ENCODE results near the gene SERPIND1. TPM values are rescaled to one million over a fixed set of nuclear protein-coding genes. Genes with fewer than 3 reads are reported as not detected.
A peak's percentile ranks its signal among the peaks of the same experiment; 100 is the strongest.

The SERPIND1 gene
- total and polyA plus RNA-seq, 5 experiments from 2014 or later, result not detected

- DNase-seq (peak in 1 of 10 donors; percentile 9), ATAC-seq (no peak)
- peaks cover 0 to 76% (median 5%) of the 10 kb centered on the region in 3 donors for H3K36me3 Mint-ChIP-seq
- POLR2A ChIA-PET, result no interaction called here
- no peaks in the 10 kb centered on the region for H3K27me3 Mint-ChIP-seq
- H3K4me3 Mint-ChIP-seq, result no peak overlapping the region
- no peaks in the 10 kb centered on the region for H3K9me3 Mint-ChIP-seq
- H3K27ac Mint-ChIP-seq, result peak overlapping the region in 4 of 10 donors; percentile 20 to 43 (median 28)
- H3K4me1 Mint-ChIP-seq, result peaks cover 0 to 17% (median 2%) of the 10 kb centered on the region in 4 donors
Observed at GRCh38 chr22:20750461-20751184, 23.3 kb upstream of the SERPIND1 start.

- Mint-ChIP-seq H3K36me3 (peaks cover 0 to 76% (median 5%) of the 10 kb centered on the region in 3 donors), H3K27ac (peak overlapping the region in 3 of 10 donors; percentile 27 to 43 (median 29)), H3K4me3 (no peak overlapping the region), H3K9me3 (no peaks in the 10 kb centered on the region), H3K4me1 (peaks cover 0 to 17% (median 2%) of the 10 kb centered on the region in 4 donors), H3K27me3 (no peaks in the 10 kb centered on the region)
- POLR2A ChIA-PET, result no interaction called here
- ATAC-seq, result no peak
- no peak for DNase-seq
Observed at GRCh38 chr22:20751185-20751851, 22.6 kb upstream of the SERPIND1 start.

GRCh38 chr22:20752104-20752741 is 21.7 kb upstream of the SERPIND1 start:
- Mint-ChIP-seq H3K27ac (no peak overlapping the region), H3K4me3 (no peak overlapping the region), H3K27me3 (no peaks in the 10 kb centered on the region), H3K9me3 (no peaks in the 10 kb centered on the region), H3K4me1 (peaks cover 0 to 17% (median 2%) of the 10 kb centered on the region in 4 donors), H3K36me3 (peaks cover 0 to 76% (median 3%) of the 10 kb centered on the region in 3 donors)
- DNase-seq, result no peak
- ATAC-seq, result no peak
- POLR2A ChIA-PET, result no interaction called here

GRCh38 chr22:20752873-20753272 is 21.0 kb upstream of the SERPIND1 start:
- H3K4me1 Mint-ChIP-seq, result peaks cover 0 to 17% (median 2%) of the 10 kb centered on the region in 4 donors
- DNase-seq (no peak), ATAC-seq (no peak)
- no peaks in the 10 kb centered on the region for H3K9me3 Mint-ChIP-seq
- H3K36me3 Mint-ChIP-seq, result peaks cover 0 to 77% (median 3%) of the 10 kb centered on the region in 3 donors
- peak overlapping the region in 2 of 10 donors; percentile 46 to 77 for H3K27ac Mint-ChIP-seq
- POLR2A ChIA-PET, result no interaction called here
- H3K4me3 Mint-ChIP-seq, result no peak overlapping the region
- no peaks in the 10 kb centered on the region for H3K27me3 Mint-ChIP-seq

- no peaks in the 10 kb centered on the region for H3K9me3 Mint-ChIP-seq
Observed at GRCh38 chr22:20756846-20757245, 17.1 kb upstream of the SERPIND1 start.

GRCh38 chr22:20758688-20759087 is 15.2 kb upstream of the SERPIND1 start:
- Mint-ChIP-seq H3K27ac (peak overlapping the region in 2 of 10 donors; percentile 15 to 65), H3K4me1 (peaks cover 0 to 1% (median 0%) of the 10 kb centered on the region in 4 donors), H3K4me3 (no peak overlapping the region), H3K27me3 (no peaks in the 10 kb centered on the region), H3K9me3 (no peaks in the 10 kb centered on the region), H3K36me3 (peaks cover 0 to 80% (median 15%) of the 10 kb centered on the region in 3 donors)
- ATAC-seq, result no peak
- no peak for DNase-seq
- POLR2A ChIA-PET, result no interaction called here

More at GRCh38 chr22:20756846-20757245, 17.1 kb upstream of the SERPIND1 start:
- Mint-ChIP-seq H3K27ac (peak overlapping the region in 2 of 10 donors; percentile 31 to 37), H3K4me3 (no peak overlapping the region), H3K27me3 (no peaks in the 10 kb centered on the region), H3K36me3 (peaks cover 0 to 79% (median 9%) of the 10 kb centered on the region in 3 donors), H3K4me1 (peaks cover 0 to 1% (median 0%) of the 10 kb centered on the region in 4 donors)
- DNase-seq (no peak), ATAC-seq (no peak)
- POLR2A ChIA-PET, result no interaction called here

GRCh38 chr22:20760084-20760483 is 13.8 kb upstream of the SERPIND1 start:
- no peak overlapping the region for H3K4me3 Mint-ChIP-seq
- peaks cover 0 to 1% (median 0%) of the 10 kb centered on the region in 4 donors for H3K4me1 Mint-ChIP-seq
- ATAC-seq (no peak), DNase-seq (no peak)
- POLR2A ChIA-PET, result interaction anchor here (0.8 kb wide), 1 partner anchor 87 kb away, joined by 4 read pairs; no protein-coding TSS in a partner anchor
- H3K36me3 Mint-ChIP-seq, result peaks cover 0 to 86% (median 26%) of the 10 kb centered on the region in 3 donors
- H3K27ac Mint-ChIP-seq, result no peak overlapping the region
- H3K27me3 Mint-ChIP-seq, result no peaks in the 10 kb centered on the region
- no peaks in the 10 kb centered on the region for H3K9me3 Mint-ChIP-seq

- H3K4me3 Mint-ChIP-seq, result no peak overlapping the region
- no peaks in the 10 kb centered on the region for H3K4me1 Mint-ChIP-seq
- POLR2A ChIA-PET, result no interaction called here
- no peaks in the 10 kb centered on the region for H3K9me3 Mint-ChIP-seq
- no peak for DNase-seq
- no peak for ATAC-seq
- peaks cover 0 to 89% (median 26%) of the 10 kb centered on the region in 3 donors for H3K36me3 Mint-ChIP-seq
- H3K27me3 Mint-ChIP-seq, result no peaks in the 10 kb centered on the region
- H3K27ac Mint-ChIP-seq, result no peak overlapping the region
Observed at GRCh38 chr22:20761536-20761935, 12.4 kb upstream of the SERPIND1 start.

- DNase-seq (no peak), ATAC-seq (no peak)
- Mint-ChIP-seq H3K36me3 (peaks cover 0 to 84% (median 26%) of the 10 kb centered on the region in 3 donors), H3K4me1 (no peaks in the 10 kb centered on the region), H3K4me3 (no peak overlapping the region), H3K27ac (peak overlapping the region in 1 of 10 donors; percentile 34), H3K9me3 (no peaks in the 10 kb centered on the region), H3K27me3 (no peaks in the 10 kb centered on the region)
- POLR2A ChIA-PET, result no interaction called here
Observed at GRCh38 chr22:20762233-20762796, 11.6 kb upstream of the SERPIND1 start.

- Mint-ChIP-seq H3K9me3 (no peaks in the 10 kb centered on the region), H3K27me3 (no peaks in the 10 kb centered on the region), H3K36me3 (peaks cover 0 to 71% (median 26%) of the 10 kb centered on the region in 3 donors), H3K4me1 (peaks cover 4 to 5% (median 4%) of the 10 kb centered on the region in 4 donors), H3K4me3 (no peak overlapping the region), H3K27ac (no peak overlapping the region)
- POLR2A ChIA-PET, result interaction anchor here (0.5 kb wide), 1 partner anchor 345 kb away, joined by 4 read pairs; no protein-coding TSS in a partner anchor
- ATAC-seq (no peak), DNase-seq (no peak)
Observed at GRCh38 chr22:20763630-20764470, 10.1 kb upstream of the SERPIND1 start.

GRCh38 chr22:20764471-20764720 is 9.5 kb upstream of the SERPIND1 start:
- DNase-seq (no peak), ATAC-seq (no peak)
- Mint-ChIP-seq H3K4me3 (no peak overlapping the region), H3K36me3 (peaks cover 0 to 72% (median 29%) of the 10 kb centered on the region in 3 donors), H3K9me3 (no peaks in the 10 kb centered on the region), H3K4me1 (peaks cover 4 to 10% (median 6%) of the 10 kb centered on the region in 4 donors), H3K27me3 (no peaks in the 10 kb centered on the region), H3K27ac (peak overlapping the region in 1 of 10 donors; percentile 21)
- POLR2A ChIA-PET, result interaction anchor here (0.5 kb wide), 1 partner anchor 346 kb away, joined by 4 read pairs; no protein-coding TSS in a partner anchor

GRCh38 chr22:20764729-20765128 is 9.2 kb upstream of the SERPIND1 start:
- Mint-ChIP-seq H3K9me3 (no peaks in the 10 kb centered on the region), H3K4me3 (no peak overlapping the region), H3K27me3 (no peaks in the 10 kb centered on the region), H3K27ac (peak overlapping the region in 2 of 10 donors; percentile 21 to 75), H3K4me1 (peaks cover 4 to 10% (median 6%) of the 10 kb centered on the region in 4 donors), H3K36me3 (peaks cover 0 to 72% (median 29%) of the 10 kb centered on the region in 3 donors)
- DNase-seq (no peak), ATAC-seq (no peak)
- POLR2A ChIA-PET, result interaction anchor here (0.5 kb wide), 1 partner anchor 346 kb away, joined by 4 read pairs; no protein-coding TSS in a partner anchor

Measured in naive thymus-derived CD8-positive, alpha-beta T cell (primary cell).